H1 (cell line): ENCODE measurements around the gene RBMS1. TPM values are rescaled to one million over a fixed set of nuclear protein-coding genes. Genes with fewer than 3 reads are reported as not detected.

Experiments
- polyA plus RNA-seq, 7 experiments: library from polyadenylated mRNA; depleted of rRNA in 3 of 7; stranded (reverse) in 5 of 7; unstranded in 2 of 7; fragments of >200 nt in 5 of 7; fragments of 200-250 nt in 2 of 7; gene quantifications; 1 replicate in 5 of 7; 2 replicates in 1 of 7; 4 replicates in 1 of 7; pipeline versions ENCODE4 v1.2.1 to v1.2.3, GENCODE V29; 2011 to 2013; ENCODE audit warnings: missing spikeins in 2 of 7, mixed read lengths in 2 of 7
- total RNA-seq: library from RNA; stranded (reverse); fragmentation: NEBNext Ultra II Directional; extraction: Animal tissue kit (Norgen Biotek cat#: 25700); gene quantifications from 2 replicates; pipeline ENCODE4 v1.2.1, GENCODE V29; 2021
- TF ChIP-seq, protein P1 (sequence below): fragments of 300-600 bp; sonication (generic); IDR thresholded peaks from 2 replicates; pipeline ENCODE4 v1.7.1; 2012; ENCODE audit warnings: low read length, moderate library complexity, mild to moderate bottlenecking, inconsistent platforms; ENCODE audit not compliant: insufficient replicate concordance
- TF ChIP-seq, protein P2 (sequence below): IDR thresholded peaks from 2 replicates; pipeline ENCODE4 v1.6.1; 2012; ENCODE audit warnings: inconsistent platforms

Gene RBMS1
- total and polyA plus RNA-seq, 2 of the 8 experiments (the other 6 are each of a cell fraction or from before 2014, with no cell fraction given): 53.7 to 60.0 TPM

DNA sequence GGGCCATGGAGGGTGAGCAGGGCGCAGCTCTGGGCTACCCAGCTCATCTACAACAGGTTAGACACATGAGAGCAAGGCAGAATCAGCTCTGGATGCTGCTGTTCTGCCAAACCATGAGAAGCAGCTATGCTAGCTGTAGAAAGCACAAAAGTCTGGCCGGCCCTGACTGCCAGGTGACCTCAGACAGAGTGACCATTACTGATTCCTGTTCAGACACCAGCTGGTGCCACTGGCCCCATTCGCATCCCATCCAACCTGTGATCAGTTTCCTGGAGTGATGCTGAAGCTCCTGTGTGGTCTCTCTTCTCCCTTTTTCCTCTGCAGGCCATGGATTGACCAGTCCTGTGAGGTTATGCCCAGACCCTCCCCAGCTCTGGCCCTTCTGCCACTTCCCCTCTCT is 14.3 kb downstream of the RBMS1 start (continued):
- TF ChIP-seq, protein P1, sequence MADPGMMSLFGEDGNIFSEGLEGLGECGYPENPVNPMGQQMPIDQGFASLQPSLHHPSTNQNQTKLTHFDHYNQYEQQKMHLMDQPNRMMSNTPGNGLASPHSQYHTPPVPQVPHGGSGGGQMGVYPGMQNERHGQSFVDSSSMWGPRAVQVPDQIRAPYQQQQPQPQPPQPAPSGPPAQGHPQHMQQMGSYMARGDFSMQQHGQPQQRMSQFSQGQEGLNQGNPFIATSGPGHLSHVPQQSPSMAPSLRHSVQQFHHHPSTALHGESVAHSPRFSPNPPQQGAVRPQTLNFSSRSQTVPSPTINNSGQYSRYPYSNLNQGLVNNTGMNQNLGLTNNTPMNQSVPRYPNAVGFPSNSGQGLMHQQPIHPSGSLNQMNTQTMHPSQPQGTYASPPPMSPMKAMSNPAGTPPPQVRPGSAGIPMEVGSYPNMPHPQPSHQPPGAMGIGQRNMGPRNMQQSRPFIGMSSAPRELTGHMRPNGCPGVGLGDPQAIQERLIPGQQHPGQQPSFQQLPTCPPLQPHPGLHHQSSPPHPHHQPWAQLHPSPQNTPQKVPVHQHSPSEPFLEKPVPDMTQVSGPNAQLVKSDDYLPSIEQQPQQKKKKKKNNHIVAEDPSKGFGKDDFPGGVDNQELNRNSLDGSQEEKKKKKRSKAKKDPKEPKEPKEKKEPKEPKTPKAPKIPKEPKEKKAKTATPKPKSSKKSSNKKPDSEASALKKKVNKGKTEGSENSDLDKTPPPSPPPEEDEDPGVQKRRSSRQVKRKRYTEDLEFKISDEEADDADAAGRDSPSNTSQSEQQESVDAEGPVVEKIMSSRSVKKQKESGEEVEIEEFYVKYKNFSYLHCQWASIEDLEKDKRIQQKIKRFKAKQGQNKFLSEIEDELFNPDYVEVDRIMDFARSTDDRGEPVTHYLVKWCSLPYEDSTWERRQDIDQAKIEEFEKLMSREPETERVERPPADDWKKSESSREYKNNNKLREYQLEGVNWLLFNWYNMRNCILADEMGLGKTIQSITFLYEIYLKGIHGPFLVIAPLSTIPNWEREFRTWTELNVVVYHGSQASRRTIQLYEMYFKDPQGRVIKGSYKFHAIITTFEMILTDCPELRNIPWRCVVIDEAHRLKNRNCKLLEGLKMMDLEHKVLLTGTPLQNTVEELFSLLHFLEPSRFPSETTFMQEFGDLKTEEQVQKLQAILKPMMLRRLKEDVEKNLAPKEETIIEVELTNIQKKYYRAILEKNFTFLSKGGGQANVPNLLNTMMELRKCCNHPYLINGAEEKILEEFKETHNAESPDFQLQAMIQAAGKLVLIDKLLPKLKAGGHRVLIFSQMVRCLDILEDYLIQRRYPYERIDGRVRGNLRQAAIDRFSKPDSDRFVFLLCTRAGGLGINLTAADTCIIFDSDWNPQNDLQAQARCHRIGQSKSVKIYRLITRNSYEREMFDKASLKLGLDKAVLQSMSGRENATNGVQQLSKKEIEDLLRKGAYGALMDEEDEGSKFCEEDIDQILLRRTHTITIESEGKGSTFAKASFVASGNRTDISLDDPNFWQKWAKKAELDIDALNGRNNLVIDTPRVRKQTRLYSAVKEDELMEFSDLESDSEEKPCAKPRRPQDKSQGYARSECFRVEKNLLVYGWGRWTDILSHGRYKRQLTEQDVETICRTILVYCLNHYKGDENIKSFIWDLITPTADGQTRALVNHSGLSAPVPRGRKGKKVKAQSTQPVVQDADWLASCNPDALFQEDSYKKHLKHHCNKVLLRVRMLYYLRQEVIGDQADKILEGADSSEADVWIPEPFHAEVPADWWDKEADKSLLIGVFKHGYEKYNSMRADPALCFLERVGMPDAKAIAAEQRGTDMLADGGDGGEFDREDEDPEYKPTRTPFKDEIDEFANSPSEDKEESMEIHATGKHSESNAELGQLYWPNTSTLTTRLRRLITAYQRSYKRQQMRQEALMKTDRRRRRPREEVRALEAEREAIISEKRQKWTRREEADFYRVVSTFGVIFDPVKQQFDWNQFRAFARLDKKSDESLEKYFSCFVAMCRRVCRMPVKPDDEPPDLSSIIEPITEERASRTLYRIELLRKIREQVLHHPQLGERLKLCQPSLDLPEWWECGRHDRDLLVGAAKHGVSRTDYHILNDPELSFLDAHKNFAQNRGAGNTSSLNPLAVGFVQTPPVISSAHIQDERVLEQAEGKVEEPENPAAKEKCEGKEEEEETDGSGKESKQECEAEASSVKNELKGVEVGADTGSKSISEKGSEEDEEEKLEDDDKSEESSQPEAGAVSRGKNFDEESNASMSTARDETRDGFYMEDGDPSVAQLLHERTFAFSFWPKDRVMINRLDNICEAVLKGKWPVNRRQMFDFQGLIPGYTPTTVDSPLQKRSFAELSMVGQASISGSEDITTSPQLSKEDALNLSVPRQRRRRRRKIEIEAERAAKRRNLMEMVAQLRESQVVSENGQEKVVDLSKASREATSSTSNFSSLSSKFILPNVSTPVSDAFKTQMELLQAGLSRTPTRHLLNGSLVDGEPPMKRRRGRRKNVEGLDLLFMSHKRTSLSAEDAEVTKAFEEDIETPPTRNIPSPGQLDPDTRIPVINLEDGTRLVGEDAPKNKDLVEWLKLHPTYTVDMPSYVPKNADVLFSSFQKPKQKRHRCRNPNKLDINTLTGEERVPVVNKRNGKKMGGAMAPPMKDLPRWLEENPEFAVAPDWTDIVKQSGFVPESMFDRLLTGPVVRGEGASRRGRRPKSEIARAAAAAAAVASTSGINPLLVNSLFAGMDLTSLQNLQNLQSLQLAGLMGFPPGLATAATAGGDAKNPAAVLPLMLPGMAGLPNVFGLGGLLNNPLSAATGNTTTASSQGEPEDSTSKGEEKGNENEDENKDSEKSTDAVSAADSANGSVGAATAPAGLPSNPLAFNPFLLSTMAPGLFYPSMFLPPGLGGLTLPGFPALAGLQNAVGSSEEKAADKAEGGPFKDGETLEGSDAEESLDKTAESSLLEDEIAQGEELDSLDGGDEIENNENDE: no peak
- TF ChIP-seq, protein P2, sequence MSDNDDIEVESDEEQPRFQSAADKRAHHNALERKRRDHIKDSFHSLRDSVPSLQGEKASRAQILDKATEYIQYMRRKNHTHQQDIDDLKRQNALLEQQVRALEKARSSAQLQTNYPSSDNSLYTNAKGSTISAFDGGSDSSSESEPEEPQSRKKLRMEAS: no peak
